H9 (cell line): ENCODE data around the gene OPHN1. TPM values are rescaled to one million over a fixed set of nuclear protein-coding genes. Genes with fewer than 3 reads are reported as not detected.

Experiments used
- DNase-seq: peaks from one replicate; pipeline ENCODE4 v3.0.0-alpha.2; 2017
- H2AFZ ChIP-seq: one replicate; pipeline ENCODE4 v1.6.1; 2013; ENCODE audit warnings: mild to moderate bottlenecking, low read length, control low read depth, moderate library complexity
- H2AK5ac ChIP-seq: 2 replicates; pipeline ENCODE4 v1.6.1; 2013; ENCODE audit warnings: low read length, control low read depth, mixed read lengths; ENCODE audit not compliant: insufficient read length
- H2BK120ac ChIP-seq: one replicate; pipeline ENCODE4 v1.6.1; 2013; ENCODE audit warnings: low read depth, mild to moderate bottlenecking, low read length, control low read depth, inconsistent platforms; ENCODE audit not compliant: poor library complexity, severe bottlenecking
- H2BK12ac ChIP-seq: 2 replicates; pipeline ENCODE4 v1.6.1; 2013; ENCODE audit warnings: low read length, control low read depth, mixed read lengths, low read depth; ENCODE audit not compliant: insufficient read length
- H2BK15ac ChIP-seq: 2 replicates; pipeline ENCODE4 v1.6.1; 2013; ENCODE audit warnings: low read depth, low read length, control low read depth
- H2BK20ac ChIP-seq: one replicate; pipeline ENCODE4 v1.6.1; 2013; ENCODE audit warnings: low read depth, mild to moderate bottlenecking, low read length, control low read depth, inconsistent platforms; ENCODE audit not compliant: poor library complexity, severe bottlenecking
- H2BK5ac ChIP-seq: 2 replicates; pipeline ENCODE4 v1.6.1; 2013; ENCODE audit warnings: low read length, control low read depth, mixed read lengths; ENCODE audit not compliant: insufficient read length
- H3K14ac ChIP-seq: 2 replicates; pipeline ENCODE4 v1.6.1; 2013; ENCODE audit warnings: low read length, control low read depth; ENCODE audit not compliant: insufficient read depth
- H3K18ac ChIP-seq: 2 replicates; pipeline ENCODE4 v1.6.1; 2013; ENCODE audit warnings: low read depth, mild to moderate bottlenecking, mixed read lengths, low read length, control low read depth; ENCODE audit not compliant: insufficient read length
- H3K23ac ChIP-seq: 2 replicates; pipeline ENCODE4 v1.6.1; 2013; ENCODE audit warnings: low read length, control low read depth, mixed read lengths, low read depth; ENCODE audit not compliant: insufficient read length
- H3K23me2 ChIP-seq: 2 replicates; pipeline ENCODE4 v1.6.1; 2013; ENCODE audit warnings: low read depth, mild to moderate bottlenecking, mixed read lengths, low read length, control low read depth; ENCODE audit not compliant: insufficient read length, poor library complexity, severe bottlenecking
- H3K27ac ChIP-seq: 2 replicates; pipeline ENCODE4 v1.5.1; 2013; ENCODE audit warnings: low read length, control low read depth, mixed read lengths, low read depth; ENCODE audit not compliant: insufficient read length
- H3K27me3 ChIP-seq: 2 replicates; pipeline ENCODE4 v1.6.1; 2013; ENCODE audit warnings: low read length, control low read depth, inconsistent platforms; ENCODE audit not compliant: insufficient read depth
- H3K4ac ChIP-seq: 2 replicates; pipeline ENCODE4 v1.6.1; 2013; ENCODE audit warnings: low read depth, mild to moderate bottlenecking, control low read depth, inconsistent platforms, low read length, moderate library complexity
- H3K4me1 ChIP-seq: 2 replicates; pipeline ENCODE4 v1.6.1; 2013; ENCODE audit warnings: low read length, control low read depth, inconsistent platforms; ENCODE audit not compliant: insufficient read depth
- H3K4me2 ChIP-seq: 2 replicates; pipeline ENCODE4 v1.6.1; 2013; ENCODE audit warnings: low read length, control low read depth, mixed read lengths; ENCODE audit not compliant: insufficient read length, insufficient read depth
- H3K56ac ChIP-seq: 2 replicates; pipeline ENCODE4 v1.6.1; 2013; ENCODE audit warnings: low read depth, mild to moderate bottlenecking, mixed read lengths, low read length, control low read depth; ENCODE audit not compliant: insufficient read length
- H3K79me1 ChIP-seq: 2 replicates; pipeline ENCODE4 v1.6.1; 2013; ENCODE audit warnings: low read depth, mild to moderate bottlenecking, moderate library complexity, low read length, control low read depth, inconsistent platforms; ENCODE audit not compliant: insufficient read depth, poor library complexity, severe bottlenecking
- H3K79me2 ChIP-seq: 2 replicates; pipeline ENCODE4 v1.6.1; 2013; ENCODE audit warnings: low read length, control low read depth, inconsistent platforms; ENCODE audit not compliant: insufficient read depth
- H3K9ac ChIP-seq: 2 replicates; pipeline ENCODE4 v1.6.1; 2013; ENCODE audit warnings: low read length, control low read depth, mixed read lengths; ENCODE audit not compliant: insufficient read length; ENCODE audit errors: extremely low read depth
- H3K9me3 ChIP-seq: one replicate; pipeline ENCODE4 v1.6.1; 2013; ENCODE audit warnings: low read depth, low read length, inconsistent platforms; ENCODE audit not compliant: control insufficient read depth
- H3T11ph ChIP-seq: one replicate; pipeline ENCODE4 v1.6.1; 2013; ENCODE audit warnings: mild to moderate bottlenecking, low read length, control low read depth, inconsistent platforms
- H4K20me1 ChIP-seq: one replicate; pipeline ENCODE4 v1.6.1; 2013; ENCODE audit not compliant: control insufficient read depth, insufficient read length, insufficient read depth
- H4K5ac ChIP-seq: 2 replicates; pipeline ENCODE4 v1.6.1; 2013; ENCODE audit warnings: low read depth, mild to moderate bottlenecking, mixed read lengths, low read length, control low read depth; ENCODE audit not compliant: insufficient read length
- H4K8ac ChIP-seq: replicated peaks from 2 replicates; pipeline ENCODE4 v1.6.1; 2013; ENCODE audit warnings: low read length, control low read depth, mixed read lengths, low read depth; ENCODE audit not compliant: insufficient read length
- H4K91ac ChIP-seq: 2 replicates; pipeline ENCODE4 v1.6.1; 2013; ENCODE audit warnings: low read depth, mild to moderate bottlenecking, moderate library complexity, mixed read lengths, low read length, control low read depth; ENCODE audit not compliant: insufficient read length
- H3K27ac Mint-ChIP-seq, 3 experiments: 2 replicates in 2 of 3; 3 replicates in 1 of 3; pipeline ENCODE4 v1.8.0; 2020 to 2021; ENCODE audit warnings: mixed read lengths in 3 of 3, mild to moderate bottlenecking in 1 of 3, moderate library complexity in 1 of 3
- H3K27me3 Mint-ChIP-seq: 2 replicates; pipeline ENCODE4 v1.8.0; 2021; ENCODE audit warnings: low read depth, mild to moderate bottlenecking, moderate library complexity, mixed read lengths
- H3K36me3 Mint-ChIP-seq, 3 experiments: 2 replicates in 2 of 3; 3 replicates in 1 of 3; pipeline ENCODE4 v1.8.0; 2020 to 2021; ENCODE audit warnings: low read depth in 3 of 3, mixed read lengths in 3 of 3; ENCODE audit not compliant: insufficient read depth in 1 of 3
- H3K4me1 Mint-ChIP-seq, 2 experiments: 2 replicates each; pipeline ENCODE4 v1.8.0; 2020; ENCODE audit warnings: mixed read lengths in 2 of 2
- H3K4me3 Mint-ChIP-seq, 2 experiments: 2 replicates in 1 of 2; 3 replicates in 1 of 2; pipeline ENCODE4 v1.8.0; 2020 to 2021; ENCODE audit warnings: mild to moderate bottlenecking in 2 of 2, mixed read lengths in 2 of 2, moderate library complexity in 1 of 2
- H3K9me3 Mint-ChIP-seq, 2 experiments: 2 replicates in 1 of 2; 3 replicates in 1 of 2; pipeline ENCODE4 v1.8.0; 2020; ENCODE audit warnings: mild to moderate bottlenecking in 2 of 2, mixed read lengths in 2 of 2, moderate library complexity in 1 of 2
- CTCF ChIP-seq: fragments of 200-600 bp; sonication (generic); conservative IDR thresholded peaks from 3 replicates; pipeline ENCODE4 v1.8.0; 2021; ENCODE audit warnings: antibody characterized with exemption, mild to moderate bottlenecking
- WGBS: extraction: QIAGEN DNeasy Blood & Tissue Kit; methylation state at CpG from one replicate; pipeline ENCODE4 v1.1.7; 2013; ENCODE audit warnings: missing lambda C conversion rate, low lambda C conversion rate, mixed read lengths; ENCODE audit not compliant: insufficient read length; ENCODE audit errors: extremely low coverage; 5-methylcytosine and 5-hydroxymethylcytosine counted together
- total RNA-seq: library from RNA; stranded (reverse); gene quantifications from 2 replicates; pipeline ENCODE4 v1.2.1, GENCODE V29; 2021

The OPHN1 gene
- total RNA-seq, 1 experiment from 2014 or later, result 1.5 TPM

GRCh38 chrX:68433981-68434299, 645 bp upstream of the OPHN1 start:
- WGBS, result no CpG with 5 or more reads among the region's 13 CpGs
- Mint-ChIP-seq H3K27me3 (peaks cover 3% of the 10 kb centered on the region; the same call in 1 of the 2 replicates), H3K9me3 (peaks cover 61 to 75% of the 10 kb centered on the region in 2 experiments), H3K4me3 (peak overlapping the region; percentile 82 to 93), H3K36me3 (peaks cover 11 to 23% (median 22%) of the 10 kb centered on the region in 3 experiments), H3K4me1 (peaks cover 10 to 20% of the 10 kb centered on the region in 2 experiments), H3K27ac (no peak overlapping the region; a peak in 1 of 7 replicates)
- no peak overlapping the region for H3K23ac ChIP-seq
- H4K91ac ChIP-seq, result no peak overlapping the region
- peak overlapping the region; percentile 30 for H3K9ac ChIP-seq
- peak overlapping the region; percentile 34 for H2AFZ ChIP-seq
- no peak overlapping the region for H4K8ac ChIP-seq
- peaks cover 5% of the 10 kb centered on the region for H3K9me3 ChIP-seq
- H2BK15ac ChIP-seq, result no peak overlapping the region
- no peak overlapping the region for H3K27ac ChIP-seq
- TF ChIP-seq CTCF, result no peak
- no peak overlapping the region for H3K4ac ChIP-seq
- no peak overlapping the region for H3T11ph ChIP-seq
- no peak overlapping the region for H2BK120ac ChIP-seq
- no peaks in the 10 kb centered on the region for H3K79me2 ChIP-seq
- H3K56ac ChIP-seq, result no peak overlapping the region
- H3K14ac ChIP-seq, result no peak overlapping the region
- H3K27me3 ChIP-seq, result no peaks in the 10 kb centered on the region
- H2BK12ac ChIP-seq, result no peak overlapping the region
- H3K18ac ChIP-seq, result no peak overlapping the region
- no peaks in the 10 kb centered on the region for H4K20me1 ChIP-seq
- H2BK20ac ChIP-seq, result no peak overlapping the region
- H4K5ac ChIP-seq, result no peak overlapping the region
- DNase-seq, result no peak
- H3K4me2 ChIP-seq, result peak overlapping the region; percentile 75
- H2AK5ac ChIP-seq, result no peak overlapping the region
- peaks cover 3% of the 10 kb centered on the region for H3K23me2 ChIP-seq
- no peak overlapping the region for H2BK5ac ChIP-seq
- H3K79me1 ChIP-seq, result no peaks in the 10 kb centered on the region
- no peaks in the 10 kb centered on the region for H3K4me1 ChIP-seq
